Prostate gland (tissue), 2 donors: ENCODE measurements around the gene CADPS2.

Experiments
- CTCF ChIP-seq, 4 experiments: fragments of 200-600 bp in 2 of 4; fragments of 450-650 bp in 2 of 4; sonication (generic) in 2 of 4; IDR thresholded peaks; 1 replicate in 3 of 4; 2 replicates in 1 of 4; pipeline ENCODE4 v1.5.1; 2016 to 2019; ENCODE audit warnings: antibody characterized with exemption in 4 of 4, mild to moderate bottlenecking in 2 of 4, moderate library complexity in 2 of 4
- POLR2A ChIP-seq: fragments of 450-650 bp; IDR thresholded peaks from one replicate; pipeline ENCODE4 v1.6.1; 2016; ENCODE audit warnings: antibody characterized with exemption, mild to moderate bottlenecking

- no peak for TF ChIP-seq POLR2A
- TF ChIP-seq CTCF (IDR thresholded peaks at IDR 0.05): no peak
These were observed 531.6 kb downstream of the CADPS2 start for GRCh38 chr7:122354656-122355055.
